Lower leg skin (tissue), 3 donors: ENCODE results near the gene S1PR3.

ENCODE experiments used
- POLR2A ChIP-seq, 2 donors: fragments of 450-650 bp; IDR thresholded peaks; one replicate each; pipeline ENCODE4 v1.6.1; 2016 to 2017; ENCODE audit warnings: antibody characterized with exemption in 2 of 2, mild to moderate bottlenecking in 1 of 2, moderate library complexity in 1 of 2
- TF ChIP-seq, protein P1 (sequence below), 3 donors: fragments of 450-650 bp; IDR thresholded peaks; one replicate each; pipeline ENCODE4 v1.5.1; 2016; ENCODE audit warnings: antibody characterized with exemption in 3 of 3, mild to moderate bottlenecking in 3 of 3, moderate library complexity in 2 of 3

GRCh38 chr9:88992556-88992955 is 1.3 kb downstream of the S1PR3 start:
- TF ChIP-seq, protein P1, sequence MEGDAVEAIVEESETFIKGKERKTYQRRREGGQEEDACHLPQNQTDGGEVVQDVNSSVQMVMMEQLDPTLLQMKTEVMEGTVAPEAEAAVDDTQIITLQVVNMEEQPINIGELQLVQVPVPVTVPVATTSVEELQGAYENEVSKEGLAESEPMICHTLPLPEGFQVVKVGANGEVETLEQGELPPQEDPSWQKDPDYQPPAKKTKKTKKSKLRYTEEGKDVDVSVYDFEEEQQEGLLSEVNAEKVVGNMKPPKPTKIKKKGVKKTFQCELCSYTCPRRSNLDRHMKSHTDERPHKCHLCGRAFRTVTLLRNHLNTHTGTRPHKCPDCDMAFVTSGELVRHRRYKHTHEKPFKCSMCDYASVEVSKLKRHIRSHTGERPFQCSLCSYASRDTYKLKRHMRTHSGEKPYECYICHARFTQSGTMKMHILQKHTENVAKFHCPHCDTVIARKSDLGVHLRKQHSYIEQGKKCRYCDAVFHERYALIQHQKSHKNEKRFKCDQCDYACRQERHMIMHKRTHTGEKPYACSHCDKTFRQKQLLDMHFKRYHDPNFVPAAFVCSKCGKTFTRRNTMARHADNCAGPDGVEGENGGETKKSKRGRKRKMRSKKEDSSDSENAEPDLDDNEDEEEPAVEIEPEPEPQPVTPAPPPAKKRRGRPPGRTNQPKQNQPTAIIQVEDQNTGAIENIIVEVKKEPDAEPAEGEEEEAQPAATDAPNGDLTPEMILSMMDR (IDR thresholded peaks at IDR 0.05) = no peak
- no peak for TF ChIP-seq POLR2A (IDR thresholded peaks at IDR 0.05)
